WTC11 (cell line): ENCODE measurements around the gene ACTR6.

Experiments used
- SP1 ChIP-seq: sonication (generic); formaldehyde crosslinking; conservative IDR thresholded peaks from 2 replicates; pipeline ENCODE4 v1.8.1; 2022; ENCODE audit warnings: missing genetic modification reagents
- ZBTB21 ChIP-seq: sonication (generic); formaldehyde crosslinking; IDR thresholded peaks from 2 replicates; pipeline ENCODE4 v1.8.1; 2023; ENCODE audit warnings: mild to moderate bottlenecking, missing genetic modification reagents, borderline replicate concordance
- ZNF263 ChIP-seq: sonication (generic); formaldehyde crosslinking; IDR thresholded peaks from 2 replicates; pipeline ENCODE4 v1.8.1; 2022; ENCODE audit warnings: low read depth, mild to moderate bottlenecking, moderate library complexity, missing genetic modification reagents
- TF ChIP-seq, protein P1 (sequence below): fragments of 200-600 bp; IDR thresholded peaks from 2 replicates; pipeline ENCODE4 v1.8.0; 2022; ENCODE audit warnings: antibody characterized with exemption
- TF ChIP-seq, protein P2 (sequence below): sonication (generic); formaldehyde crosslinking; IDR thresholded peaks from 2 replicates; pipeline ENCODE4 v1.8.1; 2022; ENCODE audit warnings: missing genetic modification reagents, borderline replicate concordance

DNA sequence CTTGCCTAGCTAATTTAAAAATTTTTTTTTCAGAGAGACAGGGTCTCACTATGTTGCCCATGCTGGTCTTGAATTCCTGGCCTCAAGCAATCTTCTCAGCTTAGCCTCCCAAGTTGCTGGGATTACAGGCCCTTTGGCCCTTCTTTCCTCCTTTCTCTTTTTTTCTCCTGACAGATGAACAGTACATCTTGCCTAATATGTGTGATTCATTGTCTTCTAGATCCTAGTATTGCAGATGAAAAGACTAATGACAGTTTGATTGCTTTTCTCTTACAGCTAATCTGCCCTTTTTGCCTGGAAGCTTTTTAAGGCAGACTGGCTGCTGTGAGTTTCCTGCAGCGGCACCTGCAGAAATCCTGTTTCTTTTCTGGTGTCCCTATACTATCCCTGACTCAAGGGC, 54.3 kb downstream of the ACTR6 start:
- TF ChIP-seq, protein P1, sequence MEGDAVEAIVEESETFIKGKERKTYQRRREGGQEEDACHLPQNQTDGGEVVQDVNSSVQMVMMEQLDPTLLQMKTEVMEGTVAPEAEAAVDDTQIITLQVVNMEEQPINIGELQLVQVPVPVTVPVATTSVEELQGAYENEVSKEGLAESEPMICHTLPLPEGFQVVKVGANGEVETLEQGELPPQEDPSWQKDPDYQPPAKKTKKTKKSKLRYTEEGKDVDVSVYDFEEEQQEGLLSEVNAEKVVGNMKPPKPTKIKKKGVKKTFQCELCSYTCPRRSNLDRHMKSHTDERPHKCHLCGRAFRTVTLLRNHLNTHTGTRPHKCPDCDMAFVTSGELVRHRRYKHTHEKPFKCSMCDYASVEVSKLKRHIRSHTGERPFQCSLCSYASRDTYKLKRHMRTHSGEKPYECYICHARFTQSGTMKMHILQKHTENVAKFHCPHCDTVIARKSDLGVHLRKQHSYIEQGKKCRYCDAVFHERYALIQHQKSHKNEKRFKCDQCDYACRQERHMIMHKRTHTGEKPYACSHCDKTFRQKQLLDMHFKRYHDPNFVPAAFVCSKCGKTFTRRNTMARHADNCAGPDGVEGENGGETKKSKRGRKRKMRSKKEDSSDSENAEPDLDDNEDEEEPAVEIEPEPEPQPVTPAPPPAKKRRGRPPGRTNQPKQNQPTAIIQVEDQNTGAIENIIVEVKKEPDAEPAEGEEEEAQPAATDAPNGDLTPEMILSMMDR: no peak
- TF ChIP-seq ZBTB21 (CRISPR knock-in tag) (no peak), ZNF263 (CRISPR knock-in tag) (no peak), SP1 (CRISPR knock-in tag) (no peak)
- TF ChIP-seq, protein P2, sequence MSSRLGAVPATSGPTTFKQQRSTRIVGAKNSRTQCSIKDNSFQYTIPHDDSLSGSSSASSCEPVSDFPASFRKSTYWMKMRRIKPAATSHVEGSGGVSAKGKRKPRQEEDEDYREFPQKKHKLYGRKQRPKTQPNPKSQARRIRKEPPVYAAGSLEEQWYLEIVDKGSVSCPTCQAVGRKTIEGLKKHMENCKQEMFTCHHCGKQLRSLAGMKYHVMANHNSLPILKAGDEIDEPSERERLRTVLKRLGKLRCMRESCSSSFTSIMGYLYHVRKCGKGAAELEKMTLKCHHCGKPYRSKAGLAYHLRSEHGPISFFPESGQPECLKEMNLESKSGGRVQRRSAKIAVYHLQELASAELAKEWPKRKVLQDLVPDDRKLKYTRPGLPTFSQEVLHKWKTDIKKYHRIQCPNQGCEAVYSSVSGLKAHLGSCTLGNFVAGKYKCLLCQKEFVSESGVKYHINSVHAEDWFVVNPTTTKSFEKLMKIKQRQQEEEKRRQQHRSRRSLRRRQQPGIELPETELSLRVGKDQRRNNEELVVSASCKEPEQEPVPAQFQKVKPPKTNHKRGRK (CRISPR knock-in tag): no peak
